Glutamatergic neuron (in vitro differentiated cells): Measurements from ENCODE around the gene TMEM181. TPM values are rescaled to one million over a fixed set of nuclear protein-coding genes. Genes with fewer than 3 reads are reported as not detected.

Experiments
- DNase-seq: peaks from one replicate; pipeline ENCODE4 v3.0.0; 2022
- H3K27ac Mint-ChIP-seq: one replicate; pipeline ENCODE4 v1.8.0; 2020; ENCODE audit warnings: mild to moderate bottlenecking, mixed read lengths, inconsistent platforms; ENCODE audit not compliant: unreplicated experiment
- H3K27me3 Mint-ChIP-seq: one replicate; pipeline ENCODE4 v1.8.0; 2020; ENCODE audit warnings: mild to moderate bottlenecking, moderate library complexity, mixed read lengths, inconsistent platforms; ENCODE audit not compliant: unreplicated experiment
- H3K36me3 Mint-ChIP-seq: one replicate; pipeline ENCODE4 v1.8.0; 2020; ENCODE audit warnings: mild to moderate bottlenecking, mixed read lengths, inconsistent platforms; ENCODE audit not compliant: unreplicated experiment
- H3K4me1 Mint-ChIP-seq: one replicate; pipeline ENCODE4 v1.8.0; 2020; ENCODE audit warnings: mild to moderate bottlenecking, low read depth, mixed read lengths, inconsistent platforms; ENCODE audit not compliant: unreplicated experiment
- H3K4me3 Mint-ChIP-seq: one replicate; pipeline ENCODE4 v1.8.0; 2020; ENCODE audit warnings: mild to moderate bottlenecking, mixed read lengths, inconsistent platforms; ENCODE audit not compliant: unreplicated experiment
- H3K9me3 Mint-ChIP-seq: one replicate; pipeline ENCODE4 v1.8.0; 2020; ENCODE audit warnings: mild to moderate bottlenecking, moderate library complexity, mixed read lengths, inconsistent platforms; ENCODE audit not compliant: unreplicated experiment
- total RNA-seq: library from RNA; stranded (reverse); fragmentation: NEBNext Ultra II Directional; extraction: Animal tissue kit (Norgen Biotek cat#: 25700); gene quantifications from one replicate; pipeline ENCODE4 v1.2.1, GENCODE V29; 2021; ENCODE audit not compliant: unreplicated experiment
- TF ChIP-seq, protein P1 (sequence below): fragments of 200-600 bp; sonication (generic); IDR thresholded peaks from one replicate; pipeline ENCODE4 v1.5.0; 2021; ENCODE audit not compliant: partially characterized antibody, unreplicated experiment

The TMEM181 gene
- total RNA-seq, 1 donor from 2014 or later, result 44.3 TPM

DNA sequence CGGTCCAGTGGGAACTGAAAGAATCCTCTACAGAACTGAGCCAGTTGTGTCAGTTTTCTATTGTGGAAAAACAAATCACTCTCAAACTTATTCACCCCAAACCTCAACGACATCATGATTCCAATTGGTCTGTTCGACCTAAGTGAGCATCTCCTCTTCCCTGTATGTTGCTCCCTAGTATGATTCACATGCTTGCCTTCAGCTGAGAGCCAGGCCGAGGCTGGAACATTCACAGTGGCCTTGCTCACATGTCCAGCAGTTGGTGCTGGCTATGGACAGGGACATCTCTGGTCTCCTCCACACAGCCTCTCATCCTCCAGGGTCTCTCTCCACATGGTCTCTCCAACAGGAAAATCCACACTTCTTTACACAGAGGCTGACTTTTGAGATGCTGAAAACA is 28.3 kb upstream of the TMEM181 start:
- no peak for DNase-seq
- Mint-ChIP-seq H3K4me3 (no peak overlapping the region), H3K27ac (no peak overlapping the region), H3K27me3 (peaks cover 4% of the 10 kb centered on the region), H3K36me3 (peaks cover 26% of the 10 kb centered on the region), H3K4me1 (peaks cover 15% of the 10 kb centered on the region), H3K9me3 (peaks cover 19% of the 10 kb centered on the region)
- TF ChIP-seq, protein P1, sequence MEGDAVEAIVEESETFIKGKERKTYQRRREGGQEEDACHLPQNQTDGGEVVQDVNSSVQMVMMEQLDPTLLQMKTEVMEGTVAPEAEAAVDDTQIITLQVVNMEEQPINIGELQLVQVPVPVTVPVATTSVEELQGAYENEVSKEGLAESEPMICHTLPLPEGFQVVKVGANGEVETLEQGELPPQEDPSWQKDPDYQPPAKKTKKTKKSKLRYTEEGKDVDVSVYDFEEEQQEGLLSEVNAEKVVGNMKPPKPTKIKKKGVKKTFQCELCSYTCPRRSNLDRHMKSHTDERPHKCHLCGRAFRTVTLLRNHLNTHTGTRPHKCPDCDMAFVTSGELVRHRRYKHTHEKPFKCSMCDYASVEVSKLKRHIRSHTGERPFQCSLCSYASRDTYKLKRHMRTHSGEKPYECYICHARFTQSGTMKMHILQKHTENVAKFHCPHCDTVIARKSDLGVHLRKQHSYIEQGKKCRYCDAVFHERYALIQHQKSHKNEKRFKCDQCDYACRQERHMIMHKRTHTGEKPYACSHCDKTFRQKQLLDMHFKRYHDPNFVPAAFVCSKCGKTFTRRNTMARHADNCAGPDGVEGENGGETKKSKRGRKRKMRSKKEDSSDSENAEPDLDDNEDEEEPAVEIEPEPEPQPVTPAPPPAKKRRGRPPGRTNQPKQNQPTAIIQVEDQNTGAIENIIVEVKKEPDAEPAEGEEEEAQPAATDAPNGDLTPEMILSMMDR, result no peak

DNA sequence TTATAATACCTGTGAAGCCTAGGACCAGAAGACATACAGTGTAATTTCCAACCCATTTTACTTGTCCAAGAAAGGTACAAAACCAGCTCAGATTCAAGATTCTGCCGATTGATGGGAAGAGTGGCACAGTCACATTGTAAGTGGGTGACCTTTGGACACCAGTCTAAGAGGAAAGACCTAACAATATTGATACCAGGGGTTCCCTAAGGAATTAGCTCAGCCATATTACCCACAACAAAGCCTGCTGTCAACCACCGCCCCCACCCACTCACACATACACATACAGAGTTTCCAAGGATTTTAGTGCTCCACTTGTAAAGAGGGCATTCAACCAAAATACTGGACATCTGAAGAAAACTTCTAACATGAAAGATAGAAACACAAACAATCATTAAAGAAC is 27.9 kb upstream of the TMEM181 start:
- Mint-ChIP-seq H3K4me1 (peaks cover 15% of the 10 kb centered on the region), H3K9me3 (peaks cover 19% of the 10 kb centered on the region), H3K36me3 (peaks cover 22% of the 10 kb centered on the region), H3K27me3 (peaks cover 4% of the 10 kb centered on the region), H3K27ac (peak overlapping the region; percentile 9), H3K4me3 (no peak overlapping the region)
- no peak for DNase-seq
- TF ChIP-seq, protein P1, result no peak

DNA sequence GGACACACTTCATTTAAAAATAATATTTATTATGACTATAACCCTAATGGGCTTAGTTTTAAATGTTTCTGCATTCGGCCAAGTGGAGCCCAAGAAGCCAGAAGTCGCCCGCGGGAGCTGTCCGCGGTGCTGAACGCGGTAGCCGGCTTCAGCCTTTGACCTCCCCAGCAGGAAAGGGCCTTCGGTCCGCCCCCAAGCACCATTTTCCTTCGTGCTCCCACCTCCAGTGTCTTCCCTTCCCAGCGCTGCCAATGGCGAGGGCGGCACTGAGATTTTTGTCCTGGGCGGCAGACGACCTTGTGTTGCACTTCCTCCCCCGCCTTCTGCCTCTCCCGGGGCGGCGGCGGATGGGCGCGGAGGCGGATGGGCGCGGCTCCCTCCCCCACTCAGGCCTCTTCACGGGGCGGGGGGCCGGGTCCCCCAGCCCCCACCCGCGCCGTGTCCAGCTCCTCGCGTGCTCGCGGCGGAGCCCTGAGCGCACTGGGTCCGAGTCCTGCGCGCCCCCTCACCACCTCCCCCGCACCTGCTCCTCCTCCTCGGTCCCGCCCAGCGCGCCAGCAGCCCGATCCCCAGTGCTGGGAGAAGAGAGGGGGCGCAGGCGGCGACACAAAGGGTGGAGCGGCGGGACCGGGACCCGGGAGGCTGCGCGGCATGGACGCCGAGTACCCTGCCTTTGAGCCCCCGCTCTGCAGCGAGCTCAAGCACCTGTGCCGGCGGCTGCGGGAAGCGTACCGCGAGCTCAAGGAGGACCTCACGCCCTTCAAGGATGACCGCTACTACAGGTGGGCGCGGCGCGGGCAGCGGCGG is 23.6 kb upstream of the TMEM181 start:
- peaks cover 9% of the 10 kb centered on the region for H3K9me3 Mint-ChIP-seq
- H3K36me3 Mint-ChIP-seq, result peaks cover 13% of the 10 kb centered on the region
- H3K4me3 Mint-ChIP-seq, result peak overlapping the region; percentile 78
- peak; percentile 78 for DNase-seq
- peak overlapping the region; percentile 79 for H3K27ac Mint-ChIP-seq
- H3K4me1 Mint-ChIP-seq, result peaks cover 26% of the 10 kb centered on the region
- peaks cover 2% of the 10 kb centered on the region for H3K27me3 Mint-ChIP-seq
- TF ChIP-seq, protein P1, result no peak

DNA sequence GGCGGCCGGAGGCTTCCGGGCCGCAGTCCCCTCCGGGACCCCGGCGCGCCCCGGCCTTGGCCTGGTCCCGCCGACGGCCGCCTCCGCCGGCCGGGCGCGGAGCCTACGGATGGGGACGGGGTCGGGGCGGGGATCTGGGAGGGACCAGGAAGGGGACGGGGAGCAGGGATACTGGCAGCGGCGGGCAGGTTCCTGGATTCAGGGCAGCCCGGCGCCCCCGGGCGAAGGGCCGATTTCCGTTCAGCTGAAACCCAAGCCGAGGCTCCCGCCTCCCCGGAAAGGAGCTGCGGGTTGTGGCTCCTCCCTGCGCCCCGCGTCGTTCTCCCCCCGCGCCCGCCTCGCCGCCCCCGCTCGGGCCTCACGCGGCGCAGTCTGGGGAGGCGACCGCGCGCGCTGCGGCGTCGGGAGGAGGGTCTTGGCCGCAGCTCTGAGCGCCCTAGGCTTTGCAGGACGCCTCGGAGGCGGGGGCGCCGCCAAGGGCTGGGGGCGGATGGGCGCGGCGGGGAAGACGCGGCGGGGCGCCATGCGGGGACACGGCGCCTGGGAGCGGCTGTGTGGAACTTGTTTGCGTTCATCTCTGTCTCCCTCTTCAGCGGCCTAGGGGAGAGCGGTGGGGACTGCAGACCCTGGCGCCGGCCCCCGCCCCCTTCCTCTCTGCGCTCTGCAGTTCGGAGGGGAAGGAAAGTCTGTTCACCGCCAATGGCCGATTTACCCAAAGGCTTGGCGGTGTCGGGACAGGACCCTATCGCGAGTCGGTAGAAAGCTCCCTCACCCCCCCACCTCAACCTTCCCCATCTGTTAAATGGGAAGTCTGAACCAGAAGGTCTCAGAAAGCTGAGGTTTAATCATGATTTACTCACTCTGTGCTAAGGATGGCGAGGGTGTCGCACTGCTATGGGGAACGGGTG is 22.7 kb upstream of the TMEM181 start:
- Mint-ChIP-seq H3K36me3 (peaks cover 7% of the 10 kb centered on the region), H3K9me3 (peaks cover 9% of the 10 kb centered on the region), H3K27ac (peak overlapping the region; percentile 84), H3K27me3 (peaks cover 2% of the 10 kb centered on the region), H3K4me1 (peaks cover 25% of the 10 kb centered on the region), H3K4me3 (peak overlapping the region; percentile 89)
- DNase-seq, result peak; percentile 82
- TF ChIP-seq, protein P1, result no peak
